Measurements from ENCODE around the gene UBC.

GRCh38 chr12:124940143-124940392 lies 25.6 kb upstream of the UBC start:
- TF ChIP-seq GATA3 (IDR thresholded peaks at IDR 0.05; ENCODE audit: low read depth, low read length) (no peak), GATA2 (IDR thresholded peaks at IDR 0.05; ENCODE audit: low read depth, low read length) (no peak)

Data from SH-SY5Y (cell line).